Muscle layer of duodenum (tissue), 2 donors: ENCODE results near the gene IL31.

Experiments used
- H3K27ac ChIP-seq: one replicate; pipeline ENCODE4 v1.7.0; 2013; ENCODE audit warnings: mild to moderate bottlenecking, low read length
- H3K27me3 ChIP-seq: one replicate; pipeline ENCODE4 v1.7.0; 2013; ENCODE audit warnings: low read depth, mild to moderate bottlenecking, control low read depth, low read length
- H3K36me3 ChIP-seq, 2 donors: one replicate each; pipeline ENCODE4 v1.7.0; 2013; ENCODE audit warnings: low read length in 2 of 2, control low read depth in 1 of 2, mild to moderate bottlenecking in 1 of 2; ENCODE audit not compliant: insufficient read depth in 2 of 2, control insufficient read depth in 1 of 2
- H3K4me1 ChIP-seq, 2 donors: one replicate each; pipeline ENCODE4 v1.7.0; 2013; ENCODE audit warnings: low read length in 2 of 2, mild to moderate bottlenecking in 2 of 2, control low read depth in 1 of 2, moderate library complexity in 1 of 2; ENCODE audit not compliant: insufficient read depth in 2 of 2, control insufficient read depth in 1 of 2
- H3K4me3 ChIP-seq, 2 donors: one replicate each; pipeline ENCODE4 v1.7.0; 2013; ENCODE audit warnings: low read length in 2 of 2, low read depth in 1 of 2, mild to moderate bottlenecking in 1 of 2
- H3K9me3 ChIP-seq, 2 donors: one replicate each; pipeline ENCODE4 v1.7.0; 2013; ENCODE audit warnings: low read length in 2 of 2, control low read depth in 1 of 2, mild to moderate bottlenecking in 1 of 2; ENCODE audit not compliant: control insufficient read depth in 1 of 2
- donor health status: healthy.

Gene IL31

GRCh38 chr12:122150127-122150681, 23.8 kb downstream of the IL31 start:
- Histone ChIP-seq H3K27ac (no peak overlapping the region), H3K36me3 (peaks cover 0 to 2% of the 10 kb centered on the region in 2 donors), H3K4me1 (peaks cover 0 to 12% of the 10 kb centered on the region in 2 donors)

GRCh38 chr12:122148657-122149056, 25.4 kb downstream of the IL31 start:
- Histone ChIP-seq H3K4me3 (no peak overlapping the region), H3K9me3 (no peaks in the 10 kb centered on the region), H3K36me3 (peaks cover 3 to 11% of the 10 kb centered on the region in 2 donors), H3K27me3 (no peaks in the 10 kb centered on the region), H3K4me1 (peaks cover 0 to 12% of the 10 kb centered on the region in 2 donors), H3K27ac (no peak overlapping the region)

More at GRCh38 chr12:122150127-122150681, 23.8 kb downstream of the IL31 start:
- Histone ChIP-seq H3K4me3 (no peak overlapping the region), H3K27me3 (no peaks in the 10 kb centered on the region), H3K9me3 (no peaks in the 10 kb centered on the region)

- Histone ChIP-seq H3K27me3 (no peaks in the 10 kb centered on the region), H3K4me1 (peaks cover 0 to 12% of the 10 kb centered on the region in 2 donors)
Measured at GRCh38 chr12:122147514-122148290, 26.3 kb downstream of the IL31 start.

GRCh38 chr12:122145505-122146330, 28.3 kb downstream of the IL31 start:
- Histone ChIP-seq H3K36me3 (peaks cover 25 to 40% of the 10 kb centered on the region in 2 donors), H3K27me3 (no peaks in the 10 kb centered on the region), H3K27ac (no peak overlapping the region), H3K9me3 (no peaks in the 10 kb centered on the region), H3K4me1 (peaks cover 0 to 12% of the 10 kb centered on the region in 2 donors), H3K4me3 (no peak overlapping the region)

More at GRCh38 chr12:122147514-122148290, 26.3 kb downstream of the IL31 start:
- Histone ChIP-seq H3K27ac (no peak overlapping the region), H3K9me3 (no peaks in the 10 kb centered on the region), H3K36me3 (peaks cover 13 to 20% of the 10 kb centered on the region in 2 donors), H3K4me3 (no peak overlapping the region)

- H3K4me1 ChIP-seq, result peaks cover 0 to 12% of the 10 kb centered on the region in 2 donors
- H3K27ac ChIP-seq, result no peak overlapping the region
- no peak overlapping the region for H3K4me3 ChIP-seq
- H3K27me3 ChIP-seq, result no peaks in the 10 kb centered on the region
- peaks cover 29 to 47% of the 10 kb centered on the region in 2 donors for H3K36me3 ChIP-seq
- H3K9me3 ChIP-seq, result no peaks in the 10 kb centered on the region
Measured at GRCh38 chr12:122144885-122145284, 29.1 kb downstream of the IL31 start.

- no peaks in the 10 kb centered on the region for H3K27me3 ChIP-seq
- no peak overlapping the region for H3K4me3 ChIP-seq
- no peak overlapping the region for H3K27ac ChIP-seq
- peaks cover 41 to 67% of the 10 kb centered on the region in 2 donors for H3K36me3 ChIP-seq
- no peaks in the 10 kb centered on the region for H3K4me1 ChIP-seq
- H3K9me3 ChIP-seq, result no peaks in the 10 kb centered on the region
Measured at GRCh38 chr12:122142857-122143256, 31.2 kb downstream of the IL31 start.

GRCh38 chr12:122141911-122142725, 31.9 kb downstream of the IL31 start:
- Histone ChIP-seq H3K4me3 (no peak overlapping the region), H3K4me1 (no peaks in the 10 kb centered on the region), H3K27me3 (no peaks in the 10 kb centered on the region), H3K9me3 (no peaks in the 10 kb centered on the region), H3K36me3 (peaks cover 43 to 74% of the 10 kb centered on the region in 2 donors), H3K27ac (no peak overlapping the region)

GRCh38 chr12:122140467-122141257, 33.4 kb downstream of the IL31 start:
- H3K4me1 ChIP-seq, result no peaks in the 10 kb centered on the region
- H3K9me3 ChIP-seq, result no peaks in the 10 kb centered on the region
- no peaks in the 10 kb centered on the region for H3K27me3 ChIP-seq
- H3K36me3 ChIP-seq, result peaks cover 47 to 80% of the 10 kb centered on the region in 2 donors
- H3K4me3 ChIP-seq, result no peak overlapping the region
- no peak overlapping the region for H3K27ac ChIP-seq

- Histone ChIP-seq H3K27ac (no peak overlapping the region), H3K9me3 (no peaks in the 10 kb centered on the region), H3K4me1 (no peaks in the 10 kb centered on the region), H3K4me3 (no peak overlapping the region), H3K27me3 (no peaks in the 10 kb centered on the region), H3K36me3 (peaks cover 54 to 83% of the 10 kb centered on the region in 2 donors)
Measured at GRCh38 chr12:122139941-122140340, 34.1 kb downstream of the IL31 start.

- Histone ChIP-seq H3K4me1 (no peaks in the 10 kb centered on the region), H3K9me3 (no peaks in the 10 kb centered on the region), H3K27ac (no peak overlapping the region), H3K27me3 (no peaks in the 10 kb centered on the region), H3K4me3 (no peak overlapping the region), H3K36me3 (peaks cover 54 to 84% of the 10 kb centered on the region in 2 donors)
Measured at GRCh38 chr12:122139266-122139665, 34.8 kb downstream of the IL31 start.
